Uterus (tissue), 4 donors: Measurements from ENCODE around the gene PRPF38B. TPM values are rescaled to one million over a fixed set of nuclear protein-coding genes. Genes with fewer than 3 reads are reported as not detected.
"Not testable (repeated sequence)": the region's sequence is repeated elsewhere in the genome, so short reads cannot be mapped to it uniquely, and the experiment has no call there.

Experiments used
- DNase-seq, 2 donors: peaks; one replicate each; pipeline ENCODE4 v3.0.0-alpha.2; 2019 to 2020
- H3K27ac ChIP-seq, 2 donors: fragments of 200-600 bp; sonication (generic); 1 replicate in 1 of 2; 2 replicates in 1 of 2; pipeline ENCODE4 v1.5.1; 2016 to 2018
- H3K27me3 ChIP-seq, 2 donors: fragments of 200-600 bp; sonication (generic); one replicate each; pipeline ENCODE4 v1.5.1; 2018 to 2019; ENCODE audit warnings: control low read depth in 1 of 2
- H3K36me3 ChIP-seq, 2 donors: fragments of 200-600 bp; sonication (generic); one replicate each; pipeline ENCODE4 v1.5.1; 2019; ENCODE audit warnings: control low read depth in 1 of 2
- H3K4me1 ChIP-seq, 2 donors: fragments of 200-600 bp; sonication (generic); one replicate each; pipeline ENCODE4 v1.5.1; 2018 to 2019; ENCODE audit warnings: control low read depth in 1 of 2
- H3K4me3 ChIP-seq, 2 donors: fragments of 200-600 bp; sonication (generic); 1 replicate in 1 of 2; 2 replicates in 1 of 2; pipeline ENCODE4 v1.5.1; 2018 to 2019; ENCODE audit warnings: mild to moderate bottlenecking in 1 of 2
- H3K9me3 ChIP-seq, 2 donors: fragments of 200-600 bp; sonication (generic); one replicate each; pipeline ENCODE4 v1.5.1; 2019; ENCODE audit warnings: control low read depth in 1 of 2
- POLR2A ChIP-seq, 2 donors: fragments of 450-650 bp; IDR thresholded peaks; one replicate each; pipeline ENCODE4 v1.6.1; 2016; ENCODE audit warnings: antibody characterized with exemption in 2 of 2, mild to moderate bottlenecking in 1 of 2, moderate library complexity in 1 of 2
- intact Hi-C: fragments of 100-400 bp; cut with DNase I; formaldehyde crosslinking; loops from one replicate; pipeline ENCODE4 v1.15.1; 2023; ENCODE audit warnings: low total_unique reads
- total RNA-seq, 4 donors: library from RNA; depleted of rRNA in 3 of 4; stranded (reverse); fragments of >200 nt in 3 of 4; gene quantifications; one replicate each; pipeline versions ENCODE4 v1.1.0 to v1.2.4, GENCODE V29; 2014 to 2023
- TF ChIP-seq, protein P1 (sequence below), 4 experiments: fragments of 200-600 bp in 2 of 4; fragments of 450-650 bp in 2 of 4; sonication (generic) in 2 of 4; IDR thresholded peaks; one replicate each; pipeline ENCODE4 v1.5.1; 2016 to 2019; ENCODE audit warnings: antibody characterized with exemption in 4 of 4, mild to moderate bottlenecking in 2 of 4, moderate library complexity in 1 of 4
- donor health status: DM: yes; HTN: yes; CAD: no.

Gene PRPF38B
- total RNA-seq, 4 donors from 2014 or later, result 6.7 to 40.0 (median 29.1) TPM

DNA sequence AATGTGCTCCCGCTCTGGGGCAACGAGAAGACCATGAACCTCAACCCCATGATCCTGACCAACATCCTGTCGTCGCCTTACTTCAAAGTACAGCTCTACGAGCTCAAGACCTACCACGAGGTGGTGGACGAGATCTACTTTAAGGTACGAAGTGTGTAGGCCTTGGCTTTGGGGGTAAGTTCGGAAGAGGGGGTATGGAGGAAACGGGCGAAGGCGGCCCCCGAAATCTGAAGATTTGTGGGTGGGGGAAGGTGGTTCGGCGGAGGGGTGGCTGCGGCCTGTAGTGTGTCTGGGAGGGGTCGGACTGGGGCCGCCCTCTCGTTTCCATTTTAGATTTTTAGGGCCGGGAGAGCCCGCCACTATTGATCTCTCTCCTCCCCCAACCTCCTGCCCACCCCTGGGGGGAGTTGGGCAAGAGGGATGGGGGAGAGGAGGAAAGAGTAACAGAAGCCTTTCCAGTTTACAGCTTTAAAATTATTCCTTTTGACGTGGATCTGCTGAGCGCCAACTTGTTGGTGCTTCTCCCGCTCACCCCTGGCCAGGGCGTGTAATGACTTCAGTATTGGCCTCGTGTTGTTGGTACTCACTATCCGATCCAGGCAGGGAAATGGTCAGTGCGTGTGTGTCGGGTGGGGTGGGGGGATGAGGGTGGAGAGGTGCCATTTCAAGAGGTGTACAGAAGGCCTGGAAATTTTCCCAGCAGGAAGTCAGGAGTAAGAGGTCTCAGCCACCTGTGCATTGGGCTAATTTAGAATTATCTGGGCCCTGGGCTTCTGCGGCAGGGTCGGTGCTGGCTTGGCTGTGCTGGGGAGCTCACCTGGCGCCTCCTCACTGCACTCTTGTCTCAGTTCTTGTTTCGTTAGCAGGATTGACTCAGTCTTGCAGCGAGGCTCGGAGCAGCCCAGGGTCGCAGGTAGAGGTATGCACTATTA is 880 bp downstream of the PRPF38B start:
- peak overlapping the region; percentile 97 for H3K27ac ChIP-seq
- peak; percentile 18 to 42 for DNase-seq
- H3K4me3 ChIP-seq, result peak overlapping the region; percentile 95 to 98
- H3K4me1 ChIP-seq, result no peaks in the 10 kb centered on the region
- no peak for TF ChIP-seq POLR2A (IDR thresholded peaks at IDR 0.05)
- TF ChIP-seq, protein P1, sequence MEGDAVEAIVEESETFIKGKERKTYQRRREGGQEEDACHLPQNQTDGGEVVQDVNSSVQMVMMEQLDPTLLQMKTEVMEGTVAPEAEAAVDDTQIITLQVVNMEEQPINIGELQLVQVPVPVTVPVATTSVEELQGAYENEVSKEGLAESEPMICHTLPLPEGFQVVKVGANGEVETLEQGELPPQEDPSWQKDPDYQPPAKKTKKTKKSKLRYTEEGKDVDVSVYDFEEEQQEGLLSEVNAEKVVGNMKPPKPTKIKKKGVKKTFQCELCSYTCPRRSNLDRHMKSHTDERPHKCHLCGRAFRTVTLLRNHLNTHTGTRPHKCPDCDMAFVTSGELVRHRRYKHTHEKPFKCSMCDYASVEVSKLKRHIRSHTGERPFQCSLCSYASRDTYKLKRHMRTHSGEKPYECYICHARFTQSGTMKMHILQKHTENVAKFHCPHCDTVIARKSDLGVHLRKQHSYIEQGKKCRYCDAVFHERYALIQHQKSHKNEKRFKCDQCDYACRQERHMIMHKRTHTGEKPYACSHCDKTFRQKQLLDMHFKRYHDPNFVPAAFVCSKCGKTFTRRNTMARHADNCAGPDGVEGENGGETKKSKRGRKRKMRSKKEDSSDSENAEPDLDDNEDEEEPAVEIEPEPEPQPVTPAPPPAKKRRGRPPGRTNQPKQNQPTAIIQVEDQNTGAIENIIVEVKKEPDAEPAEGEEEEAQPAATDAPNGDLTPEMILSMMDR (IDR thresholded peaks at IDR 0.05), result peak in 1 of 4 experiments; percentile 19
- H3K27me3 ChIP-seq, result no peaks in the 10 kb centered on the region
- H3K9me3 ChIP-seq, result no peaks in the 10 kb centered on the region
- H3K36me3 ChIP-seq, result no peaks in the 10 kb centered on the region
- intact Hi-C loops, result no loop called here

DNA sequence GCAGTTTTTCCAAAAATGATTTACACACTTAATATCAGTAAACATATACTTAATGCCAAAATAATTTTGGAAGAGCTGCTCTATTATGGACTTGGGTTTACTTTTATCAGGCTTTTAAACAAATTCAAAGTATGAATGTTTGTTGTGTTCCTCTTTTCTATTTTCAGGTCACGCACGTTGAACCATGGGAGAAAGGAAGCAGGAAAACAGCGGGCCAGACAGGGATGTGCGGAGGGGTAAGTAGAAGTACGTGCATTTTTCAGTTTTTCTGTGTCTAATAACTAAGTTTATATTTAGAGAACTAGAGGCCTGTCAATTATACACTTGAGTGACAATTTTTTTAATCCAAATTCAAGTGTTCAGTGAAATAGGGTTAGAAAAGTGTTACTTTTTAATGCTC is 3.4 kb downstream of the PRPF38B start:
- no peaks in the 10 kb centered on the region for H3K4me1 ChIP-seq
- H3K9me3 ChIP-seq, result no peaks in the 10 kb centered on the region
- intact Hi-C loops, result no loop called here
- H3K27ac ChIP-seq, result no peak overlapping the region
- no peaks in the 10 kb centered on the region for H3K27me3 ChIP-seq
- DNase-seq, result no peak
- H3K4me3 ChIP-seq, result no peak overlapping the region
- TF ChIP-seq POLR2A (IDR thresholded peaks at IDR 0.05), result no peak
- TF ChIP-seq, protein P1 (IDR thresholded peaks at IDR 0.05), result no peak
- no peaks in the 10 kb centered on the region for H3K36me3 ChIP-seq

DNA sequence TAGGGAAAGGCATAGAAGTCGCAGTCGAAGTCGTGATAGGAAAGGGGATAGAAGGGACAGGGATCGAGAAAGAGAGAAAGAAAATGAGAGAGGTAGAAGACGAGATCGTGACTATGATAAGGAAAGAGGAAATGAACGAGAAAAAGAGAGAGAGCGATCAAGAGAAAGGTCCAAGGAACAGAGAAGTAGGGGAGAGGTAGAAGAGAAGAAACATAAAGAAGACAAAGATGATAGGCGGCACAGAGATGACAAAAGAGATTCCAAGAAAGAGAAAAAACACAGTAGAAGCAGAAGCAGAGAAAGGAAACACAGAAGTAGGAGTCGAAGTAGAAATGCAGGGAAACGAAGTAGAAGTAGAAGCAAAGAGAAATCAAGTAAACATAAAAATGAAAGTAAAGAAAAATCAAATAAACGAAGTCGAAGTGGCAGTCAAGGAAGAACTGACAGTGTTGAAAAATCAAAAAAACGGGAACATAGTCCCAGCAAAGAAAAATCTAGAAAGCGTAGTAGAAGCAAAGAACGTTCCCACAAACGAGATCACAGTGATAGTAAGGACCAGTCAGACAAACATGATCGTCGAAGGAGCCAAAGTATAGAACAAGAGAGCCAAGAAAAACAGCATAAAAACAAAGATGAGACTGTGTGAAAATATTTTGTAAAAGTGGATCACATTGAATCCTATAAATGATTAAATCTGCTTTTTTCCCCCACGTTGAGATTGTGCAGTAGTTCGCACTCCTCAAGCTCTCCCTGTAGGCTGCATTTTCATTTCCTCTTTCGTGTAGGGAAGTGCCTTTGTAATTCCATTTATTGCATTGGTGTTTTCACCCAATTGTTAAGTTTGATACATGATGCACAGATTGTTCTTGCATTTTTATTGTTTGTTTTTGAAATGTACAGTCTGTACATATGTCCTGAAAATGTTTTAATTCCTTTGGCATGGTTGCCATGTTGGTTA is 7.5 kb downstream of the PRPF38B start:
- intact Hi-C loops, result no loop called here
- H3K9me3 ChIP-seq, result no peaks in the 10 kb centered on the region
- no peak overlapping the region for H3K4me3 ChIP-seq
- TF ChIP-seq POLR2A (IDR thresholded peaks at IDR 0.05), result no peak
- TF ChIP-seq, protein P1 (IDR thresholded peaks at IDR 0.05), result no peak
- no peaks in the 10 kb centered on the region for H3K36me3 ChIP-seq
- H3K4me1 ChIP-seq, result no peaks in the 10 kb centered on the region
- no peaks in the 10 kb centered on the region for H3K27me3 ChIP-seq
- H3K27ac ChIP-seq, result no peak overlapping the region
- no peak for DNase-seq

DNA sequence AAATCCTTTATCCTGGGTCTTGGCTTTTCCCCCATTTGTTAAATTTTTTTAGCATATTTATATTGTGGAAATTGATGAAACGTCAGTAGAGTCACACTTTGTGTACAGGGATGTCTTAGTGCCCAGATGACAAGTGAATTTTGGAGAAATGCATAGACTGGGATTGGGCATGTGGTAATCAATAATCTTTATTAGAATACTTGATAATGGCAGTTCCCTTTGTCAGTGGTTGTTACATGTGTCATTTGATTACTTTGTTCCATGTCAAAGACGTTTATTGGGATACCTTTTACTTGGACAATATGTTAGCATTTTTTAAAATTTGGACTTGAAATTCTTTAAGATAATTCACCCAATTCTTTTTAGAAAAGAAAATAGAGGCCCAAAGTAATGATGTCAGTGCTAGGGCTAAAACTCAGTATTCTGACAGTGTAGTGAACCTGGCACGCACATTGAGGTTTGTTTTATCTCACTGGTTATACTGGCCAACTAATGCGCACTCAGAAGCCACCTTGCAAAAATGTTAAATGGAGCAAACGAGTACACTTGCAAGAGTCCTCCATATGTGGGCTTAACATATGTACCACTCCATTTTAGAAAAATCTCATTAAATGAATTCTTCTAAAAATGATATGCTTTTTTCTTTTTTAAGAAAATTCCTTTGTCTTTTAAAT is 9.2 kb downstream of the PRPF38B start:
- H3K4me3 ChIP-seq, result no peak overlapping the region
- DNase-seq, result no peak
- no peaks in the 10 kb centered on the region for H3K9me3 ChIP-seq
- H3K4me1 ChIP-seq, result no peaks in the 10 kb centered on the region
- H3K27ac ChIP-seq, result no peak overlapping the region
- H3K27me3 ChIP-seq, result no peaks in the 10 kb centered on the region
- H3K36me3 ChIP-seq, result no peaks in the 10 kb centered on the region
- TF ChIP-seq POLR2A (IDR thresholded peaks at IDR 0.05), result no peak
- TF ChIP-seq, protein P1 (IDR thresholded peaks at IDR 0.05), result no peak
- intact Hi-C loops, result no loop called here

DNA sequence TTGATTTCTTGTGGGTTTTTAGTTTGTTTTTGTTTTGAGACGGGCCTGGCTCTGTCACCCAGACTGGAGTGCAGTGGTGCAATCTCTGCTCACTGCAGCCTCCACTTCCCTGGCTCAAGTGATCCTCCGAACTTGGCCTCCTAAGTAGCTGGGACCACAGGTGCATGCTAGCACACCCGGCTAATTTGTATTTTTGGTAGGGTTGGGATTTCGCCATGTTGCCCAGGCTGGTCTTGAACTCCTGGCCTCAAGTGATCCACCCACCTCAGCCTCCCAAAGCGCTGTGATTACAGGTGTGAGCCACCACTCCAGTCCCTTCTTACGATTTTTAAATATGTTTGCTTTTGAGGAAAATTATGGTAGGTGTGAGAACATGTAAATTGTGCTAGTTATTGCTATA is 10.0 kb downstream of the PRPF38B start:
- H3K36me3 ChIP-seq, result not testable (repeated sequence)

More for the DNA sequence above, 10.0 kb downstream of the PRPF38B start:
- H3K27ac ChIP-seq, DNase-seq, H3K9me3 ChIP-seq, intact Hi-C loops, H3K4me3 ChIP-seq, H3K4me1 ChIP-seq, H3K27me3 ChIP-seq: not testable (repeated sequence)
